Measurements from ENCODE around the gene CCDC85A. TPM values are rescaled to one million over a fixed set of nuclear protein-coding genes. Genes with fewer than 3 reads are reported as not detected.

The CCDC85A gene
- total RNA-seq, 1 donor from 2014 or later = 1.7 TPM

DNA sequence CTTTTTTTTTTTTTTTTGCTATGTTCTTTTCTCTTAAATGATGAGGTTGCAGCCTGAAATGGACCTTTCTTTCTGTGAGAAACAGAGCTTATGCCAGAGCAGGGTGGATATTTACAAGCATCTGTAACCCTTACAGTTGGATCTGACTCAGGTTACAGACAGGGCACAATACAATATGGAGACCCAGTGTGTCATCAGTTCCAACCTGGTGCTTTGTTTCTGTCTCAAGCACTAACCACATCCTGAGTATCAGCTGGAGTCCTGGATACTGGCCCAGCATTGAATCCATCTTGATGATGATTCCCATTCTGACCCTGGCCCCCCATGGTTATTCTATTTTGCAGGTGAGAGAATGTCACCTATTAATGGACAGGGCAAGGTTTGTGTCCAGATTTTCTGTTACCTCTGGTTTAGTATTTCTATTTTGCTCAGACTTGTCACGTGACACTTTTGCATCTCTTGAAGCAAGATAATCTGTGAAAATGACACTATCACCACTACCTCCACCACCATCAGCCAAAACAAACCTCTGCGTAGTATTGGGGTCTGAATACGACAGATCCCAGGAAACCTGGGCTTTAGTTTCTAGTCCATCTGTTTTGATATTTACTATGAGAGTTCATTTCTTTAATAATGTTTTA, 174.0 kb downstream of the CCDC85A start:
- TF ChIP-seq, protein P1, sequence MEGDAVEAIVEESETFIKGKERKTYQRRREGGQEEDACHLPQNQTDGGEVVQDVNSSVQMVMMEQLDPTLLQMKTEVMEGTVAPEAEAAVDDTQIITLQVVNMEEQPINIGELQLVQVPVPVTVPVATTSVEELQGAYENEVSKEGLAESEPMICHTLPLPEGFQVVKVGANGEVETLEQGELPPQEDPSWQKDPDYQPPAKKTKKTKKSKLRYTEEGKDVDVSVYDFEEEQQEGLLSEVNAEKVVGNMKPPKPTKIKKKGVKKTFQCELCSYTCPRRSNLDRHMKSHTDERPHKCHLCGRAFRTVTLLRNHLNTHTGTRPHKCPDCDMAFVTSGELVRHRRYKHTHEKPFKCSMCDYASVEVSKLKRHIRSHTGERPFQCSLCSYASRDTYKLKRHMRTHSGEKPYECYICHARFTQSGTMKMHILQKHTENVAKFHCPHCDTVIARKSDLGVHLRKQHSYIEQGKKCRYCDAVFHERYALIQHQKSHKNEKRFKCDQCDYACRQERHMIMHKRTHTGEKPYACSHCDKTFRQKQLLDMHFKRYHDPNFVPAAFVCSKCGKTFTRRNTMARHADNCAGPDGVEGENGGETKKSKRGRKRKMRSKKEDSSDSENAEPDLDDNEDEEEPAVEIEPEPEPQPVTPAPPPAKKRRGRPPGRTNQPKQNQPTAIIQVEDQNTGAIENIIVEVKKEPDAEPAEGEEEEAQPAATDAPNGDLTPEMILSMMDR (IDR thresholded peaks at IDR 0.05) = no peak
- no peaks in the 10 kb centered on the region for H3K27me3 Mint-ChIP-seq (ENCODE audit: unreplicated experiment)
- no peak for DNase-seq (ENCODE audit: extremely low spot score, unreplicated experiment)
- H3K4me1 Mint-ChIP-seq (ENCODE audit: unreplicated experiment) = no peaks in the 10 kb centered on the region
- no peak overlapping the region for H3K4me3 Mint-ChIP-seq (ENCODE audit: unreplicated experiment)
- H3K27ac Mint-ChIP-seq (ENCODE audit: unreplicated experiment) = no peak overlapping the region
- H3K36me3 Mint-ChIP-seq (ENCODE audit: unreplicated experiment) = no peaks in the 10 kb centered on the region
- no peaks in the 10 kb centered on the region for H3K9me3 Mint-ChIP-seq (ENCODE audit: unreplicated experiment)

DNA sequence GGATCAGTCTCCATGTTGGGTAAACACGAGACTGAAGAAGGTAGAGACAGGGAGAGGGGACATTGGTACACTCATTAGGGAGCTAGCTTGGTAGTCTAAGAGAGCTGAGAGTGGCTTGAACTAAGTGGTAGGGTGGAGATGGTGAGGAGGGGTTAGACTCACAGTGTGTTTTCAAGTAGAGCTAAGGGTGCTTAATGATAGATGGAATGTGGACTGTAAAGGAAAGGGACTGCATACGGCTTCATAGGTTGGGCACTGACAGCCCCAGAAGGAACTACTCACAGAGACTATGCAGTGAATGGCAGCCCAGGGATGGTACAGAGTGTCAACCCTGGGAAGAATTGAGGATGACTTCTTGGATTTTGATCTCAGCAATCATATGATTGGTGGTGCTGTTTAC, 178.1 kb downstream of the CCDC85A start:
- Mint-ChIP-seq H3K36me3 (ENCODE audit: unreplicated experiment) (no peaks in the 10 kb centered on the region), H3K27me3 (ENCODE audit: unreplicated experiment) (no peaks in the 10 kb centered on the region), H3K4me1 (ENCODE audit: unreplicated experiment) (no peaks in the 10 kb centered on the region), H3K9me3 (ENCODE audit: unreplicated experiment) (no peaks in the 10 kb centered on the region), H3K27ac (ENCODE audit: unreplicated experiment) (no peak overlapping the region), H3K4me3 (ENCODE audit: unreplicated experiment) (no peak overlapping the region)
- TF ChIP-seq, protein P1 (IDR thresholded peaks at IDR 0.05) = no peak
- DNase-seq (ENCODE audit: extremely low spot score, unreplicated experiment) = no peak

DNA sequence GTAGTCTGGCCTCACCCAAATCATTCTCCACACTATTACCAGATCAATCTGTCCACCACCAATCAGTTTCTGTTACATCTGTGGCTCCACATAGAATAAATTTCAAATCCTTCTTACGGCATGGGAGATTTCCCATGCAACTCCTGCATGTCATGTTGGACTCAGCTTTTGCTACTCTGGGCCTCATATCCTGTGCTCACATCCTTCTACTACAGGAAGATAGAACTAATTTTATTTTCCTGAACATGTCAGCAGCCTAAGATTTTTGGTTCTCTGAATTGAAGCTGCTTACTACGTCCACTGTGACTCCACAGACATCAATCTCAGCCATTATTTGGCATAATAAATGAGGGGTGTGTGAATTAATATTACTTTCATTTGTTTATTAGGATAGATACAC, 181.1 kb downstream of the CCDC85A start:
- no peak overlapping the region for H3K4me3 Mint-ChIP-seq (ENCODE audit: unreplicated experiment)
- H3K9me3 Mint-ChIP-seq (ENCODE audit: unreplicated experiment) = no peaks in the 10 kb centered on the region
- DNase-seq (ENCODE audit: extremely low spot score, unreplicated experiment) = no peak
- no peaks in the 10 kb centered on the region for H3K36me3 Mint-ChIP-seq (ENCODE audit: unreplicated experiment)
- no peak overlapping the region for H3K27ac Mint-ChIP-seq (ENCODE audit: unreplicated experiment)
- no peaks in the 10 kb centered on the region for H3K27me3 Mint-ChIP-seq (ENCODE audit: unreplicated experiment)
- no peaks in the 10 kb centered on the region for H3K4me1 Mint-ChIP-seq (ENCODE audit: unreplicated experiment)
- TF ChIP-seq, protein P1 (IDR thresholded peaks at IDR 0.05) = no peak

DNA sequence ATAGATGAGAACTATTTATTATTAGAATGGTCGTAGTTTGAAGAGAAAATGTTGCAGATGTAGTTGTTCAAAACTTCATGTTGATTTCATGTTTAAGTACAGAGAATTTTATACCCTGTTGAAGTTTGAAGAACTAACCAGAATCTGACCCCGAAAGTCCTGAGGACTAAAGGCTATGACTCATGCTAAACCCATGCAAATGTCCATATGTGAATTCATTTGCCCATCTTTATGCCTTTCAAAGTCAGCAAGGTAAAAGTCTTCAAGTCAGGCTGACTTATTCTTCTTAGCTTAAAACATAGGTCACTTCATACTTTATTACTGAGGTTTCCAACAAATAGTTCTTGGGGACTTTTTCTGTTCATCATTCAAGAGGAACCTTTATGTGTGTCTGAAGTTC, 185.5 kb downstream of the CCDC85A start:
- Mint-ChIP-seq H3K27ac (ENCODE audit: unreplicated experiment) (no peak overlapping the region), H3K4me3 (ENCODE audit: unreplicated experiment) (no peak overlapping the region), H3K4me1 (ENCODE audit: unreplicated experiment) (no peaks in the 10 kb centered on the region), H3K27me3 (ENCODE audit: unreplicated experiment) (no peaks in the 10 kb centered on the region), H3K9me3 (ENCODE audit: unreplicated experiment) (no peaks in the 10 kb centered on the region), H3K36me3 (ENCODE audit: unreplicated experiment) (no peaks in the 10 kb centered on the region)
- TF ChIP-seq, protein P1 (IDR thresholded peaks at IDR 0.05) = no peak
- no peak for DNase-seq (ENCODE audit: extremely low spot score, unreplicated experiment)

DNA sequence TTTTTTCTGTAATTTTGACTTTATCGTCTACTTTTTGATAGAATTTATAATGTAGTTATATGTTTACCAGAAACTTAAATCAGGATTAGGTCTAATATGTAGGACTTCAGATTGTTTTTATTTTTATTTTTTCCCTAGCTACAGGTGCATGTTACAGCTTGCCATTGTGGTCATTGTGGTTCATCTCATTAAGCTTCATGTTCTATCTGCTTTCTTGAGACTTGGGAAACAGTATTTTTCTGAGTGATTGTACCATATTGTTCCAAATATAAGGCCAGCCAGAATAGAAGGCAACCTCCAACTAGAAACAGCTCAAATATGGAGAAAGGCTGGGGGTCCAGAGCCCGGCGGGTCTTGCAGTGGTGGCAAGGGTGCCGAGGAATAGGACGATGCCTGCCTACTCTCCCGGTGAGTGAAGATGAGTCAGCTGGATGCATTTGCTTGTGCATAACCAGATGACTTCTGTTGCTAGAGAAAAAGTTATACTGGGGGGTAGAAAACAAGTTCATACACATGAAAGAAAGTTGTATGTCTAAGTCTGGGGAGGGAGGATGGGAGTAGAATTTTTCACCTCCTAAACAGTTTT, 188.4 kb downstream of the CCDC85A start:
- H3K4me3 Mint-ChIP-seq (ENCODE audit: unreplicated experiment) = no peak overlapping the region
- no peak overlapping the region for H3K27ac Mint-ChIP-seq (ENCODE audit: unreplicated experiment)
- H3K36me3 Mint-ChIP-seq (ENCODE audit: unreplicated experiment) = no peaks in the 10 kb centered on the region
- TF ChIP-seq, protein P1 (IDR thresholded peaks at IDR 0.05) = no peak
- DNase-seq (ENCODE audit: extremely low spot score, unreplicated experiment) = no peak
- no peaks in the 10 kb centered on the region for H3K27me3 Mint-ChIP-seq (ENCODE audit: unreplicated experiment)
- H3K4me1 Mint-ChIP-seq (ENCODE audit: unreplicated experiment) = peaks cover 6% of the 10 kb centered on the region
- H3K9me3 Mint-ChIP-seq (ENCODE audit: unreplicated experiment) = no peaks in the 10 kb centered on the region

All from osteocyte (in vitro differentiated cells).